ENCODE results near the gene PDE6B. TPM values are rescaled to one million over a fixed set of nuclear protein-coding genes. Genes with fewer than 3 reads are reported as not detected.
"Not testable (repeated sequence)": the region's sequence is repeated elsewhere in the genome, so short reads cannot be mapped to it uniquely, and the experiment has no call there.

The PDE6B gene
- total RNA-seq, 1 donor from 2014 or later = 3.9 TPM

- no peak for DNase-seq (ENCODE audit: low read depth, low spot score)
These were observed 58.0 kb downstream of the PDE6B start for GRCh38 chr4:683247-683897.

- peak; percentile 41 for DNase-seq (ENCODE audit: low read depth, low spot score)
These were observed 58.7 kb downstream of the PDE6B start for GRCh38 chr4:683982-684622.

DNA sequence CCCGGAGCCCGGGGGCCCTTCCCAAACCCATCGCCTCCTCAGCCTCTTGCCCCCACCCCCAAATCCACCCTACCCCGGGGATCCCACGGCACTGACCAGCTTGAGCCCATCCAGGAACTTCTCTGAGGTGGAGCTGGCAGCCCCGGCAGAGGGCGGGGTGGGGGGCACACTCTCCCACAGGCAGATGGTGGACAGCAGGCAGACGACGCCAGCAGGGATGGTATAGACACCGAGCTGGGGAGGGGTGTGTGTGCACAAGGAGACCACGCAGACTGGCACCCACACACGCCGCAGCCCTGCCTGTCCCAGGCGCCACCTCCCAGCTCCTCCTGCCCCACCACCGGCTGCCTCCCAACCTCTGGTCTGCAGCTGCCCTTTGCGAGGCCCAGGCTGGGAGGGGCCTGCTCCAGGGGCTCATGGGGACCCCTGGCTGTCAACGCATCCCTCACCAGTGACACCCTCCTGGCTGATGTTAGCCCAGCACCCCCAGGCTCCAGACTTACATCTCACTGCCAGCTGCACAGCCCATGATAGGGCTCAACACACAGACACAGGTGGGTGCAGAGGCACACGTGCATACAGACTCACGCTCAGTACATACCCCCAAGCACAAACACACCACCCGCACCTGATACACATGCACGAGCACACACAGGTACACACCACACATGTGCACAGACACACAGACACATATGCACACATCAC is 59.4 kb downstream of the PDE6B start:
- DNase-seq (ENCODE audit: low read depth, low spot score) = no peak

GRCh38 chr4:685679-686412 is 60.5 kb downstream of the PDE6B start:
- DNase-seq (ENCODE audit: low read depth, low spot score) = no peak

GRCh38 chr4:686413-687040 is 61.2 kb downstream of the PDE6B start:
- DNase-seq (ENCODE audit: low read depth, low spot score) = no peak

DNA sequence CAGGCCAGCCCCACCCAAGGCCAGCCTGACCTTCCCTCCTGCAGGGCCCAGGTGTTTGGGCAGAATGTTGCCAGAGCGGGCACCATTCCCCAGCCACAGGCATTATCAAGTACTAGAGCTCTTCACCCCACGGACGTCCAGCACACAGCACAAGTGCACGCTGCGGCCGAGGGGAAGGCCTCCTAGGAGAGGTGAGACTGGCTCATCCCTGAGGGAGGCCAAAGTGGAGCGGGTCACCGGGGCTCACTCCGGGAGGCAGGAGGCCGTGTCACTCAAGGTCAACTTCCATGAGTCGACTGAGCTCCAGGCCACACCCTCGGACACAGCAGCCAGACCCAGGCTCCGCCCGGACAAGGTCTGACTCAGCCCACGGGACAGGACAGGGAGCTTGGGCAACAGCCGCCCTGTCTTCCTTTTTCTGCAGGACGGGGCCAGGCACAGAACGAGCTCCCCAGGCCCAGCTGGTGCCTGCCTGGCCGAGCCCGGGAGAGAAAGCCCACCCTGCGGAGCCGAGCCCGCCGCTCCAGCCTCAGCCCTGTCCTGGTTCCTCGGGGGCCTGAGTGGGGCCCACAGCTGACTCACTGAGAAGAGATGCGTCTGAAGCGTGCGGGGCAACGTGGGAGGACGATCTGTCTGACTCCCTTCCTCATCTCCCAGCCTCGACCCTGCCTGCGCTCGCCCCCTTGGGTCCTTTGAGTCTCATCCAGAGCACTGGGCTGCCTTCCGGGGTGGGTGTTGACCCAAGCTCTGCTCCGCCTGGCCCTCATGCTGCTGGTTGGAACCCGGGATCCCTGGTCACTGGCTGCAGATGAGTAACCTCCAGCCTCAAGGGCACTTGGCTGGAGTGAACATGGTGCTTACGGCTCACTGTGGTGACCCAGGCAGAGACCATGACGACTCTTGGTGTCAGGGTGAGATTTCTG is 61.9 kb downstream of the PDE6B start:
- DNase-seq (ENCODE audit: low read depth, low spot score) = peak; percentile 45

DNA sequence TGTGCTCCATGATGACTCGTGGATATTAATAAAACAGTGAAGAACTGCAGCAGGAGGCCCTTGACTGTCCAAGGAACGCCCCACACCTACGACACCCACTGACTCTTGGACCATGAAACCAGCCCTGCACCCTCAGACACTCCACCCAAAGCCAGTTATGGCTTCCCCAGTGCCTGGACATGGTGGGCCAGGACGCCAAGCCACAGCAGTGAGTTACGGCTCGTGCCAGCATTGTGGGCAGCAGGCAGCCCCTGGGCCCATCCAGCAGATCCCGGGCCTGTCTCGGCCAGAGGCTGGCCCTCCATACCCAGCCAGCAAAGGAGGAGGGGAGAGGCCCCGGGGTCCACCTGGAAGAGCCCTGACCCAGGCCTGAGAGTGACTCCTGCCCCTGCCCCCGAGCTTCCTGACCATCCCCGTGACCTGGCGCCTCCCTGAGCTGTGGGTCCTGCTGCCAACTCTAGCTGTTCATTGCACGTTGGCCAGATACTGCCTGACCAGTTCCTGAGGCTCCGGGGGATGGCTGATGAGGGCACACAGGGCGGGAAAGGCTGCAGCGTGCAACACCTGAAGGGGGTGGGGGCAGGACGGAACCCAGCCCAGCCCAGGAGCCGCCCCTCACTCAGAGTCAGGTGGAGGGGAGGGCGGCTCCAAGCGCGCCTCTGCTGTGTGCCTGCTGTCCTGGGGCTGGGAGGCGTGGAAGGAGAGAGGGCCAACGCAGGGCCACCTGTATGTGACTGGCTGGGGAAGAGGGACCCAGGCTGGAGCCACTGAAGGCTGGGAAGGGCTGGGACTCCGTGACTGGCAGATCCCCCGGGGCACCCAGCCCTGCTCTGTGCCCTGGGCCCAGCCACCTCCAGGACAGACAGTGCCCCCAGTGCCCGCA is 62.8 kb downstream of the PDE6B start:
- no peak for DNase-seq (ENCODE audit: low read depth, low spot score)

- no peak for DNase-seq (ENCODE audit: low read depth, low spot score)
These were observed 63.7 kb downstream of the PDE6B start, which contains the start of gene SLC49A3 for GRCh38 chr4:688854-689681. Gene SLC49A3, minus strand, starts transcription at chr4:689151. Its CDS starts 24 bp downstream, at chr4:689127.

DNA sequence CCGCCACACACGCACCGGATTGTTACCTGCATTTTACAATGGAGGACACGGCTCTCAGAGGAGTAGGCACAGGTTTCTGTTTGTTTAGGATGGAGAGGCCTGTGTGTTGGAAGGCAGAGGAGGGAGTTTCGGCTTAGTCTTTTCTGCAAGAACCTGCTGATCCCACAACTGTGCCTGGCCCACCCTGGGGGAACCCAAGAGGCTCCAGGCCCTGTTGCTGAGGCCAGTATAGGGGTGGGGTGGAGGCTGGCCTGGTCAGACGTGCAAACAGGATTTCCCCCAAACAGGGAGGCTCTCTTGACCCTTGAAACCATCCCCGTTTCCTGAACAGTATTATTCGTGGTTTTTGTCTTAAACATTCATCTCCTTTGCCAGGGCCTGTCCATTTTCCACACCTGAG is 64.3 kb downstream of the PDE6B start:
- no peak for DNase-seq (ENCODE audit: low read depth, low spot score)

DNA sequence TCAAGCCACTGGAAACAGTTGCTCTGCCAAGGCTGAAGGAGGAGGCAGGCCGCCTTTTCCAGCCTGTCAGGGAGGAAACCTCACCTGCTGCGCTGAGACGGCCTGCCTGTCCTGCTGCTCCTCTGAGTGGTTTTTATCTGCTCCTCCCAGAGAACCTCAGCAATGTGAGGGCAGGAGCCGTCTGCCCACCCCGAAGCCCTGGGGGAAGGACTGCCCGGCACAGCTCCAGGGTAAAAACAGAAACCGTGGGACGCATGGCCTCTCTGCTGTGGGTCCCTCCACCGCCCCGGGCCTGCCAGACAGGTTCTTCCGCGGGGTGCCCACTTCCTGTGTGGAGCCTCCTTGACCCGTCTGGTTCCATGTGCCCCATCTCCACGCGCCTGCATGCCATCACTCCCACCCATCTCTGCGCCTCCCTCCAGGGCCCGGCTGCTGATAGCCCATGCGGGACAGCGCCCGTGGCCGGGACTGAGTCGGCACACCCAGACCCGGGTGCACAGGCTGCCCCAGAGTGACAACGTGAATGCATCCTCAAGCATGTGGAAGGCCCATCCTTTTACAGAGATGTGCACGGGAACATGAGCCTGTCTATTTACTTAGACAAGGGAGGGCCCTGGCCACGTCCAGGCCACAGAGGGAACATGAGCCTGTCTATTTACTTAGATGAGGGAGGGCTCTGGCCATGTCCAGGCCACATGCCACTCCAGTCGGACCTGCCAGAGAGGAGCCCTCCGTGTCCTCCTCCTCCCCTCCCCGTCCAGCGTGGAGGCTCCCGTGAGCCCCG is 67.6 kb downstream of the PDE6B start:
- no peak for DNase-seq (ENCODE audit: low read depth, low spot score)

DNA sequence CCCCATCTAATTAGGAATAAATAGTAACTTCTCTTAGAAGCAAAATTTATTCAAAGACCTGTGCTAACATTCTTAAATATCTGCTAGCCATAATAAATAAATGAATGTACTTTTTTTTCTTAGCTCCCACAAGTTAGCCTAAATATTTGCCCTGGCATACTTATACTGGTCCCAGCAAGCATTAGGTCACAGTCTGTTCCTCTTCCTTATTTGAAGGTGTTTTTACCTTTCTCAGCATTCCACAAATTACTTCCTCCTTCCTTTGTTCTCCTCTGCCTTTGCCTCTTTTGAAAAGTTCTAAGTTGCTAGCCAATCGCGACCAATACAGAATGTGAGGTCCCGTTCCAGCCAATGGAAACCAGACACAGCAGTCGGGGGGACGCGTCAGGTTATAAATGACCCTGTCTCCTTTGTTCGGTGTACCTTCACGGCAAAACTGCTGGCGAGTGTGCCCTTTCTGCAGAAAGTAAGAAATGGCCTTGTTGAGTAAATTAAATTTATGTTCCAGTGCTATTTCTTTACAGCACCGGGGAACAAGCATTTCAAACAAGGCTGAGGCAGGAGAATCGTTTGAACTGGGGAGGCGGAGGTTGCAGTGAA is 69.1 kb downstream of the PDE6B start:
- not testable (repeated sequence) for DNase-seq (ENCODE audit: low read depth, low spot score)

GRCh38 chr4:699816-700580 is 74.6 kb downstream of the PDE6B start:
- no peak for DNase-seq (ENCODE audit: low read depth, low spot score)

- DNase-seq (ENCODE audit: low read depth, low spot score) = no peak
These were observed 75.4 kb downstream of the PDE6B start for GRCh38 chr4:700587-701264.

GRCh38 chr4:702618-703048 is 77.3 kb downstream of the PDE6B start:
- DNase-seq (ENCODE audit: low read depth, low spot score) = no peak

GRCh38 chr4:703336-704197 is 78.2 kb downstream of the PDE6B start:
- DNase-seq (ENCODE audit: low read depth, low spot score) = no peak
